Measurements from ENCODE around the gene FGA. TPM values are rescaled to one million over a fixed set of nuclear protein-coding genes. Genes with fewer than 3 reads are reported as not detected.

The FGA gene
- polyA plus RNA-seq, 2 of the 4 experiments (the other 2 are of a cell fraction) = 10.2 to 130 TPM

DNA sequence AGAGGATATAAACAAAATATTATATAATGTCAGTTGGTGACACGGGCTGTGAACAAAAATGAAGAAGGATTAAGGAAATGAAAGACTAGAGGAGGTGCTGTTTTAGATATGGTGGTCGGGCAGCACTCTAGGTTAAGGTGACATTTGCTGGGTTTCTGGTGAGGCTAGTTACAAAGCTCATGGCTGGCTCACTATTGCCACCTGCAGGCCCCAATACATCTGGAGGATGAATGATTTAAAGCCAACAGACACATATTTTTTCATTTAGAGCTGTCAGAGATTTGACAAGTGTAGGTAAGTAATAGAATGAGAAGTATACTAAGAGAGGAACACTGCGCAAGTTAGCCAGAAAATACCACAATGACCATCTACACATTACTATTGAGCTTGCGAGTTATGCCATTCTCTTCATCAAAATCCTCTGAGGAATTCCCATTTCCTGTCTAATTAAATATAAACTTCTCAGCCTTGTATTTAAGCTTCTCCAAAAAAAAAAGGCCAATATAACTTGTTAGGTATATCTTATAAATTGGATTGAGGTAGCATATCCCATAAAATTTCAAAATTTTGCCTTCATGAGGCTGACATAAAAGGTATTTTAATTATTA lies 28.3 kb upstream of the FGA start:
- no peaks in the 10 kb centered on the region for H3K9me3 ChIP-seq
- FAIRE-seq (no peak), ATAC-seq (peak; percentile 86 to 89), DNase-seq (ENCODE audit: low read depth in 1 of 2, low spot score in 1 of 2) (peak; percentile 35 to 76)
- WGBS (ENCODE audit: missing lambda C conversion rate) = 19% methylated on average over 4 of the region's 4 CpGs
- no peak overlapping the region for H3K4me3 ChIP-seq
- TF ChIP-seq SMC3 (IDR thresholded peaks at IDR 0.05) (peak; percentile 98), ZSCAN20 (CRISPR knock-in tag; IDR thresholded peaks at IDR 0.05) (no peak), RAD21 (conservative IDR thresholded peaks at IDR 0.05 in 1 of 2, IDR thresholded peaks at IDR 0.05 in 1 of 2) (peak; percentile 92 to 95)
- TF ChIP-seq, protein P1, sequence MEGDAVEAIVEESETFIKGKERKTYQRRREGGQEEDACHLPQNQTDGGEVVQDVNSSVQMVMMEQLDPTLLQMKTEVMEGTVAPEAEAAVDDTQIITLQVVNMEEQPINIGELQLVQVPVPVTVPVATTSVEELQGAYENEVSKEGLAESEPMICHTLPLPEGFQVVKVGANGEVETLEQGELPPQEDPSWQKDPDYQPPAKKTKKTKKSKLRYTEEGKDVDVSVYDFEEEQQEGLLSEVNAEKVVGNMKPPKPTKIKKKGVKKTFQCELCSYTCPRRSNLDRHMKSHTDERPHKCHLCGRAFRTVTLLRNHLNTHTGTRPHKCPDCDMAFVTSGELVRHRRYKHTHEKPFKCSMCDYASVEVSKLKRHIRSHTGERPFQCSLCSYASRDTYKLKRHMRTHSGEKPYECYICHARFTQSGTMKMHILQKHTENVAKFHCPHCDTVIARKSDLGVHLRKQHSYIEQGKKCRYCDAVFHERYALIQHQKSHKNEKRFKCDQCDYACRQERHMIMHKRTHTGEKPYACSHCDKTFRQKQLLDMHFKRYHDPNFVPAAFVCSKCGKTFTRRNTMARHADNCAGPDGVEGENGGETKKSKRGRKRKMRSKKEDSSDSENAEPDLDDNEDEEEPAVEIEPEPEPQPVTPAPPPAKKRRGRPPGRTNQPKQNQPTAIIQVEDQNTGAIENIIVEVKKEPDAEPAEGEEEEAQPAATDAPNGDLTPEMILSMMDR (IDR thresholded peaks at IDR 0.05) = peak; percentile 81
- TF ChIP-seq, protein P2, sequence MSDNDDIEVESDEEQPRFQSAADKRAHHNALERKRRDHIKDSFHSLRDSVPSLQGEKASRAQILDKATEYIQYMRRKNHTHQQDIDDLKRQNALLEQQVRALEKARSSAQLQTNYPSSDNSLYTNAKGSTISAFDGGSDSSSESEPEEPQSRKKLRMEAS (IDR thresholded peaks at IDR 0.05) = no peak
- peak overlapping the region; percentile 51 to 53; a peak in 5 of 6 replicates for H3K27ac ChIP-seq
- POLR2A ChIA-PET = interaction anchor here (1.1 kb wide), 1 partner anchor 69 kb away, joined by 6 read pairs; the partner anchor contains the start of gene PLRG1
- CTCF ChIA-PET = interaction anchor here (0.6 to 12.2 kb wide), 18 partner anchors 11 to 169 kb away, joined by 3 to 214 read pairs (median 4); partner anchors contain the start of genes FGB and PLRG1
- H3K4me2 ChIP-seq = peak overlapping the region; percentile 29; the same call in 1 of the 3 replicates
- H3K4me1 ChIP-seq = peaks cover 50% of the 10 kb centered on the region

DNA sequence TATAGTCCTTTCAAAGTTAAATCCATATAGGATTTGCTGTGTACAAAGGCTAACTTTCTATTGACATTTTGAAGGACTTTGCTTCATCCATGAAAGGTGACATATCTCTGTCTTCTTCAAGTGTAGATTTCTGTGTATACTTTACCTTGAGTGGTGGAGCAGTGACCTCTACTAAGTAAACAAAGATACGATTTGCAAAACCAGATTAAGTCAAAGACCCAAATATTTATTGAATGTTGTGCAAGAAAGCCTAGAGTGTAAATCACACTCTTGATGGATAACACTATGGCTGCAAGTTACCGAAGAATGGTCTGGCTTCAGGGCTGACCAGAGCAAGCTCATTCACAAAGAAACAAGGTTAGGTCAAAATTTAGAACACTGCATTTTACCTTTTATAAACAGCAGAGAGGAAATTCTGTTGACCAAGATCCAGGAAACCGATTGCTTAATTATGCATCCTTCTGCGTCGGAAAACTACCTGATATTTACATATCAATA lies 27.3 kb upstream of the FGA start:
- 67% methylated on average over 5 of the region's 5 CpGs for WGBS (ENCODE audit: missing lambda C conversion rate)
- no peak overlapping the region for H3K4me3 ChIP-seq
- FAIRE-seq (no peak), DNase-seq (ENCODE audit: low read depth in 1 of 2, low spot score in 1 of 2) (no peak), ATAC-seq (no peak)
- POLR2A ChIA-PET = no interaction called here
- H3K27ac ChIP-seq = peak overlapping the region; percentile 19 to 53; a peak in 3 of 6 replicates
- H3K4me2 ChIP-seq = peak overlapping the region; percentile 29; the same call in 1 of the 3 replicates
- TF ChIP-seq CEBPB (IDR thresholded peaks at IDR 0.05) = peak in 1 of 2 experiments; percentile 30; a peak in 1 of 4 replicates
- 0 out of 2 replicates have a peak, but pooled peaks have one; percentile 11 for TF ChIP-seq GATA3 (IDR thresholded peaks at IDR 0.05; ENCODE audit: borderline replicate concordance)
- TF ChIP-seq, protein P1 (IDR thresholded peaks at IDR 0.05) = no peak
- no peaks in the 10 kb centered on the region for H3K9me3 ChIP-seq
- H3K4me1 ChIP-seq = peaks cover 56% of the 10 kb centered on the region
- CTCF ChIA-PET = interaction anchor here (0.9 to 12.2 kb wide), 8 partner anchors 20 to 116 kb away, joined by 3 to 214 read pairs (median 7); partner anchors contain the start of genes FGB and PLRG1

DNA sequence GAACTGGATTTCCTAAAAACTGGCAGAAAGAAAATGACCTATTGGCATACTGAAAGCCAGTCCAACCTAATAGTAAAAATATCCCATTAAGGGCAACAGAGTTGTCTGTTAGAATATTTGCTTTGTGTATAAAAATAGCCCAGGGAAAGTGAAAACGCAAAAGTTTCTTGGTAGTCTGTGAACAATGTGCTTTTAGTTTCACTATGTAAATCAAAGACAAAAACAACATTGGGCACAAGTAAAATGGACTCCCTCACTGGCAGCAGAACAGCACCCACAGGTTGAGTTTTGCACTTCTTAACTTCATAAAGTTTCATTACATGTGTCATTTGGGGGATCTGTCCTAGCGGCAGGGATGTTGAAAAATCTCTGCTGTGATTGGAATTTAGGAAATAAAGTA lies 26.2 kb upstream of the FGA start:
- TF ChIP-seq ZSCAN20 (CRISPR knock-in tag; IDR thresholded peaks at IDR 0.05) = no peak
- no peak for TF ChIP-seq RFX5 (IDR thresholded peaks at IDR 0.05)
- no peak for TF ChIP-seq TP53 (CRISPR knock-in tag; IDR thresholded peaks at IDR 0.05)
- no peak for TF ChIP-seq SMC3 (IDR thresholded peaks at IDR 0.05)
- no peak for TF ChIP-seq EP300 (IDR thresholded peaks at IDR 0.05)
- TF ChIP-seq, protein P3, sequence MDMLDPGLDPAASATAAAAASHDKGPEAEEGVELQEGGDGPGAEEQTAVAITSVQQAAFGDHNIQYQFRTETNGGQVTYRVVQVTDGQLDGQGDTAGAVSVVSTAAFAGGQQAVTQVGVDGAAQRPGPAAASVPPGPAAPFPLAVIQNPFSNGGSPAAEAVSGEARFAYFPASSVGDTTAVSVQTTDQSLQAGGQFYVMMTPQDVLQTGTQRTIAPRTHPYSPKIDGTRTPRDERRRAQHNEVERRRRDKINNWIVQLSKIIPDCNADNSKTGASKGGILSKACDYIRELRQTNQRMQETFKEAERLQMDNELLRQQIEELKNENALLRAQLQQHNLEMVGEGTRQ (IDR thresholded peaks at IDR 0.05) = no peak
- TF ChIP-seq, protein P1 (IDR thresholded peaks at IDR 0.05) = no peak
- TF ChIP-seq ESRRA (IDR thresholded peaks at IDR 0.05; ENCODE audit: borderline replicate concordance, low read length) = no peak
- TF ChIP-seq HOXB13 (CRISPR knock-in tag; IDR thresholded peaks at IDR 0.05; ENCODE audit: low read depth) = no peak
- TF ChIP-seq SREBF2 (IDR thresholded peaks at IDR 0.05) = no peak
- no peak for TF ChIP-seq RNF2 (IDR thresholded peaks at IDR 0.05; ENCODE audit: borderline replicate concordance, low read depth)
- TF ChIP-seq FOSB (CRISPR knock-in tag; IDR thresholded peaks at IDR 0.05) = no peak
- no peak for TF ChIP-seq NR3C1 (IDR thresholded peaks at IDR 0.05)
- TF ChIP-seq MAZ (IDR thresholded peaks at IDR 0.05; ENCODE audit: borderline replicate concordance, low read depth, low read length) = no peak
- no peak for TF ChIP-seq POLR2A (IDR thresholded peaks at IDR 0.05; ENCODE audit: low read length)
- no peak for TF ChIP-seq CHD2 (IDR thresholded peaks at IDR 0.05; ENCODE audit: low read length, partially characterized antibody)
- TF ChIP-seq KDM5A (IDR thresholded peaks at IDR 0.05) = no peak
- TF ChIP-seq EHMT2 (IDR thresholded peaks at IDR 0.05; ENCODE audit: low read depth) = no peak
- TF ChIP-seq, protein P2 (IDR thresholded peaks at IDR 0.05) = no peak
- no peak overlapping the region for H3K4me2 ChIP-seq
- ChIA-PET CTCF (interaction anchor here (1.1 to 12.2 kb wide), 2 partner anchors 57 to 65 kb away, joined by 6 to 214 read pairs; partner anchors contain the start of gene FGB), POLR2A (no interaction called here)
- H3K27ac ChIP-seq = peak overlapping the region; percentile 16 to 46; a peak in 3 of 6 replicates
- no peak for DNase-seq (ENCODE audit: low read depth in 1 of 2, low spot score in 1 of 2)
- 90% methylated on average over 2 of the region's 2 CpGs for WGBS (ENCODE audit: missing lambda C conversion rate)
- H3K9me3 ChIP-seq = no peaks in the 10 kb centered on the region
- no peak for FAIRE-seq
- H3K4me1 ChIP-seq = peaks cover 63% of the 10 kb centered on the region
- H3K4me3 ChIP-seq = no peak overlapping the region
- ATAC-seq = no peak
